Suprapubic skin (tissue), 3 donors: ENCODE measurements around the gene EFNB1.

Experiments
- CTCF ChIP-seq, 2 donors: fragments of 200-600 bp in 1 of 2; fragments of 450-650 bp in 1 of 2; sonication (generic) in 1 of 2; IDR thresholded peaks; one replicate each; pipeline ENCODE4 v1.5.1; 2016 to 2019; ENCODE audit warnings: antibody characterized with exemption in 2 of 2, mild to moderate bottlenecking in 1 of 2, moderate library complexity in 1 of 2
- POLR2A ChIP-seq, 2 donors: fragments of 450-650 bp; IDR thresholded peaks; one replicate each; pipeline ENCODE4 v1.6.1; 2017; ENCODE audit warnings: antibody characterized with exemption in 2 of 2, mild to moderate bottlenecking in 2 of 2, moderate library complexity in 2 of 2

- no peak for TF ChIP-seq CTCF (IDR thresholded peaks at IDR 0.05)
- no peak for TF ChIP-seq POLR2A (IDR thresholded peaks at IDR 0.05)
Measured at GRCh38 chrX:68878977-68879645, 50.3 kb downstream of the EFNB1 start.
